Suprapubic skin (tissue), 3 donors: ENCODE results near the gene LTA.

Experiments
- POLR2A ChIP-seq, 2 donors: fragments of 450-650 bp; IDR thresholded peaks; one replicate each; pipeline ENCODE4 v1.6.1; 2017; ENCODE audit warnings: antibody characterized with exemption in 2 of 2, mild to moderate bottlenecking in 2 of 2, moderate library complexity in 2 of 2
- TF ChIP-seq, protein P1 (sequence below), 2 donors: fragments of 200-600 bp in 1 of 2; fragments of 450-650 bp in 1 of 2; sonication (generic) in 1 of 2; IDR thresholded peaks; one replicate each; pipeline ENCODE4 v1.5.1; 2016 to 2019; ENCODE audit warnings: antibody characterized with exemption in 2 of 2, mild to moderate bottlenecking in 1 of 2, moderate library complexity in 1 of 2

DNA sequence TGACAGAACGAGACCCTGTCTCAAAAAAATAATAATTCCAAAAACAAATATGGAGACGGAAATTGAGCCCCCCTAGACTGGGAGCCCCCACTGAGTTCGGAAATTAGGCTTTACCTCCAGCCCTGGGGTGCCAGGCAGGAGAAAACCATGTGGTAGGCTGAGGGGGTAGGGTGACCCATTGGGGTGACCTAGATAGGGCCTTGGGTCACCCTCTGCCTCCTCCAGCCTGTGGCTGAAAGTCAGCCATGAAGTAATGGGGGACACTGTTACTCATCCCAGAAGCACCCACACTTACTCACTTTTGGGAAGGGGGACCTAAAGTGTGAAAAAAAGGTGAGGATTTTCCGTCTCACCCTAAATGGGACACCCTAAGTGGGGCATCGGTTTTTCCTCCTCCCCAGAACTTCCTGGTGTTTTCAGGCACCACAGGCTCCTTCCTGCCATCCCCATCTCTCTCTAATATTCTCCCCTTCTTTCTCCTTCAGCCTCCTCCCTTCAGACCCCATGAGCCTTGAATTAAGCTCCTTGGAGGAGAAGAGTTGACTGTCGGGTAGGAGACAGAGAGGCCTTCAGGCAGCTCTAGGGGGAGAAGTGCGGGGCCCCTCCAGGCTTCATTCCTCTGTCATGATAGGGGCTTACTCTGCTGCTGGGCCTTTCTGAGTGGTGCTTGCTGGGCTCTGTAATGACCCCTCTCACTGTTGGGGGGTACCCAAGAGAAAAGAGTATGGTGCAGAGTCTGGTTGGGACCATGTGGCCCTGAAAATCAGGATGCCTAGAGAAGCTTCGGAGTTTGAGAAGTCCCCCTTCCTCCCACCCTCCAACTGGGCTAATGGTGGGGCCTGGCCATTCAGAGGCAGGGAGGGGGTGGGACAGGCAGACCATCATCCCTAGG lies 7.7 kb downstream of the LTA start:
- no peak for TF ChIP-seq POLR2A (IDR thresholded peaks at IDR 0.05)
- TF ChIP-seq, protein P1, sequence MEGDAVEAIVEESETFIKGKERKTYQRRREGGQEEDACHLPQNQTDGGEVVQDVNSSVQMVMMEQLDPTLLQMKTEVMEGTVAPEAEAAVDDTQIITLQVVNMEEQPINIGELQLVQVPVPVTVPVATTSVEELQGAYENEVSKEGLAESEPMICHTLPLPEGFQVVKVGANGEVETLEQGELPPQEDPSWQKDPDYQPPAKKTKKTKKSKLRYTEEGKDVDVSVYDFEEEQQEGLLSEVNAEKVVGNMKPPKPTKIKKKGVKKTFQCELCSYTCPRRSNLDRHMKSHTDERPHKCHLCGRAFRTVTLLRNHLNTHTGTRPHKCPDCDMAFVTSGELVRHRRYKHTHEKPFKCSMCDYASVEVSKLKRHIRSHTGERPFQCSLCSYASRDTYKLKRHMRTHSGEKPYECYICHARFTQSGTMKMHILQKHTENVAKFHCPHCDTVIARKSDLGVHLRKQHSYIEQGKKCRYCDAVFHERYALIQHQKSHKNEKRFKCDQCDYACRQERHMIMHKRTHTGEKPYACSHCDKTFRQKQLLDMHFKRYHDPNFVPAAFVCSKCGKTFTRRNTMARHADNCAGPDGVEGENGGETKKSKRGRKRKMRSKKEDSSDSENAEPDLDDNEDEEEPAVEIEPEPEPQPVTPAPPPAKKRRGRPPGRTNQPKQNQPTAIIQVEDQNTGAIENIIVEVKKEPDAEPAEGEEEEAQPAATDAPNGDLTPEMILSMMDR (IDR thresholded peaks at IDR 0.05) = no peak
